Brain microvascular endothelial cell (primary cell): ENCODE data around the gene HMGB3.
"Not testable (repeated sequence)": the region's sequence is repeated elsewhere in the genome, so short reads cannot be mapped to it uniquely, and the experiment has no call there.

Experiments used
- DNase-seq: peaks from one replicate; pipeline ENCODE4 v3.0.0-alpha.2; 2020
- H3K27ac ChIP-seq: fragments of 250-450 bp; sonication (Bioruptor Pico); 2 replicates; pipeline ENCODE4 v1.5.1; 2020; ENCODE audit warnings: mild to moderate bottlenecking, moderate library complexity
- H3K27me3 ChIP-seq: fragments of 250-450 bp; sonication (Bioruptor Pico); replicated peaks from 2 replicates; pipeline ENCODE4 v1.5.1; 2020; ENCODE audit warnings: mild to moderate bottlenecking
- H3K36me3 ChIP-seq: fragments of 250-450 bp; sonication (Bioruptor Pico); replicated peaks from 2 replicates; pipeline ENCODE4 v1.5.1; 2020; ENCODE audit warnings: mild to moderate bottlenecking
- H3K4me3 ChIP-seq: 2 replicates; pipeline ENCODE4 v1.5.1; 2011; ENCODE audit warnings: low read depth, mild to moderate bottlenecking, control low read depth, low read length, moderate library complexity
- in situ Hi-C: cut with HindIII; loops from 2 replicates; pipeline ENCODE4 v1.10.0; 2017; ENCODE audit warnings: low sequenced_read_pairs, low pct_ligation_motif_present
- TF ChIP-seq, protein P1 (sequence below): IDR thresholded peaks from 2 replicates; pipeline ENCODE4 v1.5.1; 2011; ENCODE audit warnings: low read depth, mild to moderate bottlenecking, moderate library complexity, low read length, control low read depth, inconsistent platforms; ENCODE audit errors: missing control alignments

HMGB3 gene

GRCh38 chrX:150955590-150955989, 27.5 kb upstream of the HMGB3 start:
- Histone ChIP-seq H3K27ac (no peak overlapping the region), H3K4me3 (no peak overlapping the region), H3K36me3 (no peaks in the 10 kb centered on the region), H3K27me3 (no peaks in the 10 kb centered on the region)
- no peak for DNase-seq
- in situ Hi-C loops = no loop called here
- TF ChIP-seq, protein P1, sequence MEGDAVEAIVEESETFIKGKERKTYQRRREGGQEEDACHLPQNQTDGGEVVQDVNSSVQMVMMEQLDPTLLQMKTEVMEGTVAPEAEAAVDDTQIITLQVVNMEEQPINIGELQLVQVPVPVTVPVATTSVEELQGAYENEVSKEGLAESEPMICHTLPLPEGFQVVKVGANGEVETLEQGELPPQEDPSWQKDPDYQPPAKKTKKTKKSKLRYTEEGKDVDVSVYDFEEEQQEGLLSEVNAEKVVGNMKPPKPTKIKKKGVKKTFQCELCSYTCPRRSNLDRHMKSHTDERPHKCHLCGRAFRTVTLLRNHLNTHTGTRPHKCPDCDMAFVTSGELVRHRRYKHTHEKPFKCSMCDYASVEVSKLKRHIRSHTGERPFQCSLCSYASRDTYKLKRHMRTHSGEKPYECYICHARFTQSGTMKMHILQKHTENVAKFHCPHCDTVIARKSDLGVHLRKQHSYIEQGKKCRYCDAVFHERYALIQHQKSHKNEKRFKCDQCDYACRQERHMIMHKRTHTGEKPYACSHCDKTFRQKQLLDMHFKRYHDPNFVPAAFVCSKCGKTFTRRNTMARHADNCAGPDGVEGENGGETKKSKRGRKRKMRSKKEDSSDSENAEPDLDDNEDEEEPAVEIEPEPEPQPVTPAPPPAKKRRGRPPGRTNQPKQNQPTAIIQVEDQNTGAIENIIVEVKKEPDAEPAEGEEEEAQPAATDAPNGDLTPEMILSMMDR = no peak

- H3K27me3 ChIP-seq = no peaks in the 10 kb centered on the region
- TF ChIP-seq, protein P1 = no peak
- in situ Hi-C loops = no loop called here
- no peaks in the 10 kb centered on the region for H3K36me3 ChIP-seq
- no peak overlapping the region for H3K27ac ChIP-seq
- H3K4me3 ChIP-seq = no peak overlapping the region
- DNase-seq = no peak
Measured at GRCh38 chrX:150958177-150958576, 25.0 kb upstream of the HMGB3 start.

GRCh38 chrX:150959557-150959956, 23.6 kb upstream of the HMGB3 start:
- no peak for DNase-seq
- Histone ChIP-seq H3K36me3 (no peaks in the 10 kb centered on the region), H3K4me3 (no peak overlapping the region), H3K27ac (no peak overlapping the region), H3K27me3 (no peaks in the 10 kb centered on the region)
- TF ChIP-seq, protein P1 = no peak
- in situ Hi-C loops = no loop called here

DNA sequence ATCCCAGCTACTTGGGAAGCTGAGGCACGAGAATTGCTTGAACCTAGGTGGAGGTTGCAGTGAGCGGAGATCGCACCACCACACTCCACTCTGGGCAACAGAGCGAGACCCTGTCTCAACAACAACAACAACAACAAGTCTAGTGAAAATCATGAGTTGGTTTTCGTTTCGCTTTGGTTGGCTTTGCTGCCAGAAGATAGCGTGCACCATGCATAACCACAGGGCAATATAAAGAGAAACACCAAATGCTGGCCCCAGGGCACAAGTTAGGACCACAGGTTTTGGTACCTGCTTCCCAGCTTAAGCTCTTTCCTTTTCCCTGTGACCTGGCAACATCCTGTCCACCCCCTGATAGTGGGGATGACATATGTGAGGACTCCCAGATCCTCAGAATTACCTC, 21.5 kb upstream of the HMGB3 start:
- TF ChIP-seq, protein P1 = no peak
- no peak for DNase-seq
- Histone ChIP-seq H3K27me3 (no peaks in the 10 kb centered on the region), H3K4me3 (no peak overlapping the region), H3K36me3 (no peaks in the 10 kb centered on the region), H3K27ac (no peak overlapping the region)
- in situ Hi-C loops = no loop called here

DNA sequence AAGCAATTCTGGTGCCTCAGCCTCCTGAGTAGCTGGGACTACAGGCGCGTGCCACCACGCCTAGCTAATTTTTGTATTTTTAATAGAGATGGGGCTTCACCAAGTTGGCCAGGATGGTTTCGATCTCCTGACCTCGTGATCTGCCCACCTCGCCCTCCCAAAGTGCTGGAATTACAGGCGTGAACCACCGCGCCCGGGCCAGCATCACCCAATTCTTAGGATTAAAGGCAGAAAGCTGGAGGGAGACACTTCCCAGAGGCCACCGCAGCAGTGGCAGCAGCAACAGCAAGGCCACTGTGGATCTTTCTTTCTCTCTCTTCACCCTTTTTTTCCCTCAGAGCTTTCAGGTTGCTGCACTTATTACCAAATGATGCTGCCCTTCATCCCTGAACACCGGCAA, 18.7 kb upstream of the HMGB3 start:
- in situ Hi-C loops, DNase-seq, H3K27ac ChIP-seq, H3K36me3 ChIP-seq, H3K4me3 ChIP-seq, H3K27me3 ChIP-seq: not testable (repeated sequence)

- no peak for DNase-seq
- in situ Hi-C loops = no loop called here
Measured at GRCh38 chrX:150966235-150966634, 16.9 kb upstream of the HMGB3 start.

More at GRCh38 chrX:150966235-150966634, 16.9 kb upstream of the HMGB3 start:
- Histone ChIP-seq H3K4me3 (no peak overlapping the region), H3K27me3 (no peaks in the 10 kb centered on the region), H3K36me3 (no peaks in the 10 kb centered on the region), H3K27ac (no peak overlapping the region)
- TF ChIP-seq, protein P1 = no peak
